Activated naive CD4-positive, alpha-beta T cell treated with anti-CD3 and anti-CD28 coated beads for 36 hours (primary cell): ENCODE results near the gene WWC2. TPM values are rescaled to one million over a fixed set of nuclear protein-coding genes. Genes with fewer than 3 reads are reported as not detected.

Source experiments
- CTCF ChIA-PET: fragments of 350-600 bp; sonication (Branson Sonifier 250); formaldehyde crosslinking; loops from one replicate; lab custom pipeline; 2021; ENCODE audit warnings: antibody characterized with exemption; lab: Charles Lee
- DNase-seq: peaks from one replicate; pipeline ENCODE4 v3.0.0-alpha.2; 2020
- H3K27ac Mint-ChIP-seq: one replicate; pipeline ENCODE4 v1.8.0; 2021; ENCODE audit warnings: mild to moderate bottlenecking, mixed read lengths
- H3K27me3 Mint-ChIP-seq: one replicate; pipeline ENCODE4 v1.8.0; 2021; ENCODE audit warnings: low read depth, mixed read lengths
- H3K36me3 Mint-ChIP-seq: one replicate; pipeline ENCODE4 v1.8.0; 2021; ENCODE audit warnings: low read depth, mixed read lengths
- H3K4me1 Mint-ChIP-seq: one replicate; pipeline ENCODE4 v1.8.0; 2021; ENCODE audit warnings: low read depth, mixed read lengths
- H3K4me3 Mint-ChIP-seq: one replicate; pipeline ENCODE4 v1.8.0; 2021; ENCODE audit warnings: mild to moderate bottlenecking, moderate library complexity, mixed read lengths
- H3K9me3 Mint-ChIP-seq: one replicate; pipeline ENCODE4 v1.8.0; 2021; ENCODE audit warnings: mixed read lengths
- intact Hi-C: fragments of 100-400 bp; cut with micrococcal nuclease; formaldehyde crosslinking; loops from one replicate; pipeline ENCODE4 v1.15.1; 2023
- total RNA-seq, 2 experiments: library from RNA; stranded (reverse); gene quantifications; one replicate each; pipeline ENCODE4 v1.2.3, GENCODE V29; 2021

The WWC2 gene
- total RNA-seq, 2 experiments from 2014 or later, result 6.7 to 10.0 TPM

DNA sequence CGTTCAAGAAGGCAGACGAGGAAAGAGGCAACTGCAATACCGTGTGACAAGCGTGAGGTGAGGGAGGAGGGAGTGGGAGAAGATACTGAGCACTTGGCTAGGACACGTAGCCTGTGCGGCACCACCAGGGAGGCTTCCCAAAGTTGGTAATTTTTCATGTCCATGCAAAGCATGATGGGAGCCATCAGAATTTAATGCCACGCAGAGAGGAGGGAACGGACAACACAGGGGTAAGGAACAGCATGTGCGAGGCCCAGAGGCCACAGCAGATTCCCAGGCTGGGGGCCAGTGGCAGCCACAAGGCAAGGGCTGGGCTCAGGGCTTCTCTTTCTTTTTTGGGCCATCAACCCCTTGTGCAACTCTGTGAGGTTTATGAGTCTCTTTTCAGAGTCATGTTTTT lies 234.1 kb downstream of the WWC2 start:
- peaks cover 8% of the 10 kb centered on the region for H3K27me3 Mint-ChIP-seq
- H3K4me3 Mint-ChIP-seq, result no peak overlapping the region
- no peaks in the 10 kb centered on the region for H3K9me3 Mint-ChIP-seq
- DNase-seq, result no peak
- no peak overlapping the region for H3K27ac Mint-ChIP-seq
- CTCF ChIA-PET, result no interaction called here
- intact Hi-C loops, result no loop called here
- peaks cover 4% of the 10 kb centered on the region for H3K4me1 Mint-ChIP-seq
- no peaks in the 10 kb centered on the region for H3K36me3 Mint-ChIP-seq

DNA sequence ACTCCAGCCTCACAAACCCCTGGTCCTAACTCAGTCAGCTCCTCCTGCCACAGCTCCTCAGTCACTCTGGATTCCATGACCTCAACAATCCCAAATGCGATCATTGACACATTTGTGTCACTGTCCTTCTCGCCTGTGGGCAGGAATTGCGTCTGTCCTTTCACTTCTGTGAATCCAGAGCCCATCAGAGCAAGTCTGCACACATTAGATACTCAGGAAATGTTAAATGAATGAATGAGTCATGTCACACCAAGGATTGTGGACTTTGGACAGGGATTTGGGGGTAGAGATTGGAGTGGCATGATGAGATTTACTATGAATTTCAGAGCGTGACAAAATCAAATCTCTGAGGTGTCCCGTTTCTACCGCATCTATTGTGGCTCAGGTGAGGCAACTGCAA lies 234.9 kb downstream of the WWC2 start:
- H3K4me3 Mint-ChIP-seq, result no peak overlapping the region
- no peaks in the 10 kb centered on the region for H3K36me3 Mint-ChIP-seq
- DNase-seq, result no peak
- peaks cover 8% of the 10 kb centered on the region for H3K27me3 Mint-ChIP-seq
- peaks cover 4% of the 10 kb centered on the region for H3K4me1 Mint-ChIP-seq
- no peaks in the 10 kb centered on the region for H3K9me3 Mint-ChIP-seq
- CTCF ChIA-PET, result no interaction called here
- H3K27ac Mint-ChIP-seq, result no peak overlapping the region
- intact Hi-C loops, result loop anchor here (2.0 kb wide), 1 partner anchor 73 kb away; no protein-coding TSS in a partner anchor

DNA sequence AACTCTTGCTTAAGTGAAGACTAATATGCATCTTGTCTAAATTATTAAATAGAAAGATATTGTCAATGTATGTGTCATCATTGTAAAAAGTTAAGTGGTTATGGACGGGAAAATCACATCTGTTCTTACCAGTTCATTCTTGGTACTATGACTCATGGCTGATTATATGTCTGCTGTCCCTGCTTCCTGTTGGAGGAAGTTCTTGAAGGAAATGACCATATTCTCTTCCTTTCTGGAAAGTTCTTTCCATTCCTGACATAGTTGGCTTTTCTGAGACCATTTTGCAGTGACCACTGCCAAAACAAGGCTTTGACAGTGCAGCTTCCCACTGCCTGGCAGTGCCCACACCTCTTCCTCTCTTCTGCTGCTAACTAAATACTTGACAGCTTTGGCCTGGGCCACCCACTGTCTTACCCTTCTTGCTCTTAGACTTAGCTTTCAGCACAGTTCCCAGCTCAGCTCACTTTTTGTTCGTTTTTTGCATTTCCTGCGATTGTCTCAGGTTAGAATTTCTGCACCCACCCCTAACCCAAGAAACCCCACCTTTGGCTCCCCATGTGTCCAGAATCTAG lies 236.4 kb downstream of the WWC2 start:
- H3K27ac Mint-ChIP-seq, result no peak overlapping the region
- H3K36me3 Mint-ChIP-seq, result no peaks in the 10 kb centered on the region
- no peaks in the 10 kb centered on the region for H3K9me3 Mint-ChIP-seq
- H3K4me3 Mint-ChIP-seq, result no peak overlapping the region
- DNase-seq, result no peak
- peaks cover 4% of the 10 kb centered on the region for H3K4me1 Mint-ChIP-seq
- peaks cover 8% of the 10 kb centered on the region for H3K27me3 Mint-ChIP-seq
- intact Hi-C loops, result loop anchor here (1.0 to 2.0 kb wide), 2 partner anchors 14 to 71 kb away; no protein-coding TSS in a partner anchor
- CTCF ChIA-PET, result no interaction called here

DNA sequence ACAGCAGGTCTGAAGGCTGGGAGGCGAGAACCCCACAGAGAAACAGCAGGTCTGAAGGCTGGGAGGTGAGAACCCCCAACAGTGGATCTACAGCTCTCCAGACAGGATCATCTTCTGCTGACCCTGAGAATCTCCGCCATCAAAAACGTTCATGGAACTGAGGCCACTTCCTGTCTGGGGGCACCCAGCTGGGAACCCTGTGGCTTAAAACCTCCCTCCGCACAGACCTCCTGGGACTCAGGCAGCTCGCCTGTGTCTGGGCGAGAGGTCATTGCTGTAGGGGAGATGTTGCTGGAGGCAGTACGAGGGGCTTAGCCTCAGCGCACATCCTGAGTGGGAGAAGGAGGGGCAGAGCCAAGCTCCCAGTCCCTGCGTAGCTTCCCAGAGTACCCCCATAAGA lies 238.3 kb downstream of the WWC2 start:
- intact Hi-C loops, result no loop called here
- peaks cover 4% of the 10 kb centered on the region for H3K4me1 Mint-ChIP-seq
- H3K36me3 Mint-ChIP-seq, result no peaks in the 10 kb centered on the region
- CTCF ChIA-PET, result no interaction called here
- no peaks in the 10 kb centered on the region for H3K9me3 Mint-ChIP-seq
- H3K4me3 Mint-ChIP-seq, result no peak overlapping the region
- no peak for DNase-seq
- no peak overlapping the region for H3K27ac Mint-ChIP-seq
- H3K27me3 Mint-ChIP-seq, result peaks cover 13% of the 10 kb centered on the region

DNA sequence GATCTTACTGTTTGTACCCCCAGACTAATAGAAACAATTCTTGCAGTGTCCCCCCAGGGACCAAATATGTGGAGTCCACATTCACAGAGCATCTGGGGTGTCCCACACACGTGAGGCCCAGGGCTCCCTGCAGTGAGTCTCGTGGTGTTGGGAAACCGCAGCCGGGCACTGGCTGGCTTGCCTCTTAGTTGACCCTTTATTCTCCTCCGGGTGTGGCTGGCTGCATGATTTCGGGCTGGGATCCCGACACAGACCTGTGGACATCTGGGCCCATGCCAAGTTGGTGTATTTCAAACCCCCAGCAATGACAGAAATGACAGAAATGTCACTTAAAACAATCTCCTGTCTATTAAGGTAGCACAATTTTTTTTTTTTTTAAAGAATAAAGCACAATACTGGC lies 238.8 kb downstream of the WWC2 start:
- no peak for DNase-seq
- intact Hi-C loops, result no loop called here
- Mint-ChIP-seq H3K36me3 (no peaks in the 10 kb centered on the region), H3K9me3 (no peaks in the 10 kb centered on the region), H3K4me3 (no peak overlapping the region), H3K27ac (no peak overlapping the region), H3K27me3 (peaks cover 12% of the 10 kb centered on the region), H3K4me1 (peaks cover 4% of the 10 kb centered on the region)
- CTCF ChIA-PET, result no interaction called here

DNA sequence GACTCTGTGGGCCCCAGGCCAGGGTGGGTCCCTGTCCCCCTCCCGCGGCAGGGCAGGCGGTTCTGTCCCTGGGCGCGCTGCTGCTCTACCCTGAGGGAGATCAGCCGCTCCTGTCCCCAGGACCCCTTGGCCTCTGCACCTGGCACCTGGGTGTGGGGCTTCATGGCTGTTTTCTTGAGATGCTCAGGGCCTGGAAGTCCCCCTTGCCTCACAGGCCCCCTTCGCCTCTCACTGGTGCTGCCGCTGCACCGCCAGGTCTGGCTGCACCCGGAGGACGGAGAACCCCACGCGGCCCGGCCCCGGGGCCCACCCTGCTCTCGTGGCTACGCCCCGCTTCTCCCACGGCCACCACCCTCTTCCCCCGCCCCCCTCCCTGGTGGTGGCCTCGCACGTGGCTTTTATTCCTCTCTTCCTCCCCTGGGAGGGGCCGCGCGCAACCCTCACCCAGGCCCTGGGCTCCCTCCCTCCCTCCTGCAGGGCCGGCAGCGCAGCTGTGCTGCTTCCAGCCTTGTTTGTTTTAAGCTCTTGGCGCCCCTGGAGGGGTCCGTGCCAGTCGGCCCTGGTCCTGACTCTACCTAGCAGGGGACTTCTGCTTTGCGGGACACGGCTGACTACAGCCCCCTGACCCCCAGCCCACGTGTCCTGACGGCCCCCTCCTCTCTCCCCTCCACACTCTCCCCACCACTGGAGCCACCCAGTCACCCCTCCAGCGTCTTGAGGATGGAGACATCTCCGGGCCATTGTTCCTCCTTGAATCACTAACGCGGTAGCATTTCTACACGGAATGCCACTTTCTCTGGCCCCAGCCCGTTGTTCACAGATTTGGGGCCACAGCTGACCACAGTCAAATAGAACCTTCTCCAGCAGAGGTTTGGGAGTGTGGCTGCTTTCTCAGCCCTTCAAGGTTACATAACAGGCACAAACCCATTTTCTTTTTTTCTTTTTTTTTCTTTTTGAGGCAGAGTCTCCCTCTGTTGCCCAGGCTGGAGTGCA lies 243.8 kb downstream of the WWC2 start:
- peak; percentile 12 for DNase-seq
- Mint-ChIP-seq H3K36me3 (no peaks in the 10 kb centered on the region), H3K27ac (no peak overlapping the region), H3K9me3 (no peaks in the 10 kb centered on the region), H3K4me1 (peaks cover 5% of the 10 kb centered on the region), H3K4me3 (peak overlapping the region; percentile 42), H3K27me3 (peaks cover 20% of the 10 kb centered on the region)
- intact Hi-C loops, result loop anchor here (5.0 kb wide), 1 partner anchor 164 kb away; the partner anchor contains the start of gene ING2
- CTCF ChIA-PET, result no interaction called here

DNA sequence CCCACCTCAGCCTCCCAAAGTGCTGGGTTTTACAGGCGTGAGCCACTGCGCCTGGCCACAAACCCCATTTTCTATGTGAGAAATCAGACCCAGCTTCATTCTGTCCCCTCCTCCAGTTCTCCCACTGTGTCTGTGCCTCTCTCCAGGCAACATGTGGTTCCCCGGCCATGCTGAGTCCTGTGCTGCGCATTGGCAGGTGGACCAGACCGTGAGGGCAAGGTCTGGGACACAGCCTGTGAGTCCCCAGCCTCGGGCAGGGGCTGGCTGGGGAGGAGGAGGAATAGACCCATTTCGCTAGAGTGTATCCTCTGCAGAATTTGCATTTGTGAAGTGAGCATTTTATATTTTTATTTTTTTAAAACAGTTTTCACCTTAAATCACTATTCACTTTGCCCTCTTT lies 244.7 kb downstream of the WWC2 start:
- no peak for DNase-seq
- Mint-ChIP-seq H3K4me3 (no peak overlapping the region), H3K9me3 (no peaks in the 10 kb centered on the region), H3K4me1 (peaks cover 8% of the 10 kb centered on the region), H3K36me3 (no peaks in the 10 kb centered on the region), H3K27me3 (peaks cover 26% of the 10 kb centered on the region), H3K27ac (no peak overlapping the region)
- CTCF ChIA-PET, result no interaction called here
- intact Hi-C loops, result loop anchor here (5.0 kb wide), 1 partner anchor 164 kb away; the partner anchor contains the start of gene ING2

DNA sequence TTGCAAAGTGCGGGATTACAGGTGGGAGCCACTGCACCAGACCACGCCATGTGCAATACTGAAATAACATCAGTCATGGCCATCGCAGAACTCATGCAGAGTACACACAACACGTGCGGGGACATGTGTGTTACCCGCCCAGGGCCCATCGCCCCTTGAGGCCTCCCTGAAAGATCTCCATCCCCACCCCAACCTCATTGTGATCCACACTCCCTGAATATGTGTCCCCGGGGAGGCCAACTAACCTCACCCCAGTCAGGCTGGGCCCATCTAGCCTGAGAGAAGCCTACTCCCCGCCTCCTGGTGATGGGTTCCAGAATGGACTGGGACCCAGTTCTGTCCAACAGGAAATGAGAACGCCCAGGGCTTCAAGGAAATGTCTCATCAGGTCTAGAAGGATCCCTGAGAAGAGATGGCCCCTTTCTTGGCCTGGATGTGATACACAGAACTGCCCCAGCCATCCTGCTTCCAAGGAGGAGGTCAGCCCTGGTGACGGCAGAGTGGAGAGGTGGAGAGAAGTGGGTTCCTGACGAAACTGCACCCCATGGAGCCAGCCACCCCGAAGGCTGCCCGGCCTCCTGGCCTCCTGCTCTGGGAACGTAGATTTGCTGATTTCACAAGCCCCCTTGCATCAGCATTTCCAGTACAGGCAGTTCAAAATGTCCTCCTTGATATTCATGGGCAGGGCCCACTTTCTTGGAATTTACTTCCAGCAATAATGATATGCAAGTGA lies 245.6 kb downstream of the WWC2 start:
- H3K9me3 Mint-ChIP-seq, result no peaks in the 10 kb centered on the region
- intact Hi-C loops, result loop anchor here (5.0 kb wide), 1 partner anchor 163 kb away; the partner anchor contains the start of gene ING2
- peaks cover 18% of the 10 kb centered on the region for H3K4me1 Mint-ChIP-seq
- peaks cover 32% of the 10 kb centered on the region for H3K27me3 Mint-ChIP-seq
- H3K4me3 Mint-ChIP-seq, result no peak overlapping the region
- DNase-seq, result no peak
- CTCF ChIA-PET, result no interaction called here
- H3K36me3 Mint-ChIP-seq, result no peaks in the 10 kb centered on the region
- no peak overlapping the region for H3K27ac Mint-ChIP-seq

DNA sequence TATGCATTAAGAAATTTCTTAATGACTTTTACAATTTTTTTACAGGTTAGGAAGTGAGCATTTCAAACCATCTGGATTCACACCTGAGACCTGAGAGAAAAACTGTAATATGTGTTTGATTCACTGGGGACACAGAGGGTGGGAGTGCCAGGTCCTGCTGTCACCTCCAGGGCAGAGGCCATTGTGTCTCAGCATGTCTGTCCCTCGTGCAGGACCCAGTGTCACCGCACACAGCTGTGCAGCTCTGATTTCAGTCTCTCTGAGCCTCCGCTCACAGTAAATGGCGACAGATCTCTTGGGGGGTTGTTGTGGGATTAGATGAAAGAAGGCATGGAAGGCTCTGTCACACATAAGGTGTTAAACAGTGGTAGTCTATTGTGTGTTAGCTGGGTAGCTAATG lies 246.2 kb downstream of the WWC2 start:
- DNase-seq, result no peak
- Mint-ChIP-seq H3K4me1 (peaks cover 19% of the 10 kb centered on the region), H3K9me3 (no peaks in the 10 kb centered on the region), H3K27ac (no peak overlapping the region), H3K4me3 (no peak overlapping the region), H3K27me3 (peaks cover 32% of the 10 kb centered on the region), H3K36me3 (no peaks in the 10 kb centered on the region)
- intact Hi-C loops, result no loop called here
- CTCF ChIA-PET, result no interaction called here

DNA sequence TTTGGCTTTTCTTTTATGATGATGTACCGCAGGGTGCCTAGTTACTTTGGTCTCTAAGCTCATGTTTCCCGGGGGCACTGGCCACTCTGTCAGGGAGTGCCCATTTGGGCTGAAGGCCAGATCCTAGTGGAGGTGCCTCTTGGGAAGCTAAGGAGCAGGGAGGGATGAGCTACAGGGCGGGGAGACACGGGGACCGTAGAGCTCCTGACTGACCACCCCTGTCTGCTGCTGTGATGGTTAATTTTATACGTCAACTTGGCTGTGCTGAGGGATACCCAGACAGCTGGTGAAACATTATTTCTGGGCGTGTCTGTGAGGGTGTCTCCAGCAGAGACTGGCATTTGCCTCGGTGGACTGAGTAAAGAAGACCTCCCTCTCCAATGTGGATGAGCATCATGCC lies 248.1 kb downstream of the WWC2 start:
- peaks cover 21% of the 10 kb centered on the region for H3K4me1 Mint-ChIP-seq
- H3K4me3 Mint-ChIP-seq, result no peak overlapping the region
- no peak overlapping the region for H3K27ac Mint-ChIP-seq
- no peaks in the 10 kb centered on the region for H3K9me3 Mint-ChIP-seq
- CTCF ChIA-PET, result interaction anchor here (0.9 to 1.3 kb wide), 2 partner anchors 60 to 449 kb away, joined by 3 read pairs; no protein-coding TSS in a partner anchor
- H3K27me3 Mint-ChIP-seq, result peaks cover 33% of the 10 kb centered on the region
- intact Hi-C loops, result no loop called here
- no peak for DNase-seq
- H3K36me3 Mint-ChIP-seq, result no peaks in the 10 kb centered on the region

DNA sequence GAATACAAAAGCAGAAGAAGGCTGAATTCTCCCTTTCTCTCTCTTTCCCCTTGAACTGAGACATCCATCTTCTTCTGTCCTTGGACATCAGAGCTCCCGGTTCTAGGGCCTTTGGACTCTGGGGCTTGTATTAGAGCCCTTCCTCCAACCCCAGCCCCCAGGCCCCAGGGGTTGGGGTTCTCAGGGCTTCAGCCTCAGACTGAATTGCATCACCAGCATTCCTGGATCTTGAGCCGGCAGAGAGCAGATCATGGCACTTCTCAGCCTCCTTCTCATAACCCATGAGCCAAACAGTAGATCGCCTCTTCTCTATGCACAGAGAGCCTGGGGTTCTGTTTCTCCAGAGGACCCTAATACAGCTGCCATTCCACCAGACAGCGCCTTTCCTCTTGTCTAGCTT lies 248.5 kb downstream of the WWC2 start:
- CTCF ChIA-PET, result interaction anchor here (0.9 to 1.3 kb wide), 2 partner anchors 60 to 449 kb away, joined by 3 read pairs; no protein-coding TSS in a partner anchor

DNA sequence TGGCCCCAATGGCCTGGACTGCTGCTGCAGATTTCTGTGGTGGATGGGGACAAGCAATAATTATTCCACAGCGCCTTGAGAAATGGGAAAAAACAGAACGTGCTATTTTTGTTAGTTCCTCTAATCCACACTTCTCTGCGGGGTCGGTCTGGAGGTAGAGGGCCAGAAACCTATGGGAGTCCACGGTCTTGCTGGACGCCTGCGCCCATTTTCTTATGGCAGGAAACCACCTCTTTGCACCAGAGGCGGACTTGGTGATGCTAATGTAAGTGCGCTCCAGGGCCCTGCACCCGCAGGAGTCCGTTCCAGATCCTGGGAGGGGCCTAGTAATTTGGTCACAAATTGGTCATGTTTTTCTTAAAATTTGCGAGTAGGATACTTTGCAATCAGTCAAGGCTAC lies 249.1 kb downstream of the WWC2 start:
- H3K27me3 Mint-ChIP-seq, result peaks cover 31% of the 10 kb centered on the region
- H3K36me3 Mint-ChIP-seq, result no peaks in the 10 kb centered on the region
- intact Hi-C loops, result loop anchor here (2.0 kb wide), 1 partner anchor 51 kb away; no protein-coding TSS in a partner anchor
- peaks cover 18% of the 10 kb centered on the region for H3K4me1 Mint-ChIP-seq
- CTCF ChIA-PET, result interaction anchor here (1.3 kb wide), 1 partner anchor 59 kb away, joined by 3 read pairs; no protein-coding TSS in a partner anchor
- no peak overlapping the region for H3K27ac Mint-ChIP-seq
- no peak overlapping the region for H3K4me3 Mint-ChIP-seq
- H3K9me3 Mint-ChIP-seq, result no peaks in the 10 kb centered on the region
- no peak for DNase-seq

More for the DNA sequence above, 248.5 kb downstream of the WWC2 start:
- Mint-ChIP-seq H3K9me3 (no peaks in the 10 kb centered on the region), H3K27me3 (peaks cover 32% of the 10 kb centered on the region), H3K27ac (no peak overlapping the region), H3K4me1 (peaks cover 21% of the 10 kb centered on the region), H3K36me3 (no peaks in the 10 kb centered on the region), H3K4me3 (no peak overlapping the region)
- intact Hi-C loops, result no loop called here
- DNase-seq, result no peak
